ENCODE data around the gene GABRR1.

Gene GABRR1

GRCh38 chr6:89257346-89257745, 40.2 kb upstream of the GABRR1 start:
- ChIA-PET CTCF (interaction anchor here (0.7 to 1.4 kb wide), 3 partner anchors 115 to 361 kb away, joined by 3 read pairs; no protein-coding TSS in a partner anchor), POLR2A (no interaction called here)
- no peak for DNase-seq (ENCODE audit: extremely low spot score)
- TF ChIP-seq FOXK2 (IDR thresholded peaks at IDR 0.05) (no peak), ELF4 (IDR thresholded peaks at IDR 0.05) (no peak), HDGF (IDR thresholded peaks at IDR 0.05; ENCODE audit: borderline replicate concordance) (no peak)

- ChIA-PET POLR2A (interaction anchor here (0.9 kb wide), 1 partner anchor 110 kb away, joined by 3 read pairs; no protein-coding TSS in a partner anchor), CTCF (no interaction called here)
- TF ChIP-seq L3MBTL2 (conservative IDR thresholded peaks at IDR 0.05) (no peak), FOXM1 (IDR thresholded peaks at IDR 0.05; ENCODE audit: borderline replicate concordance) (no peak), LEF1 (IDR thresholded peaks at IDR 0.05; ENCODE audit: borderline replicate concordance) (no peak), FOXA1 (IDR thresholded peaks at IDR 0.05) (no peak), SP1 (IDR thresholded peaks at IDR 0.05) (no peak), FOXK2 (IDR thresholded peaks at IDR 0.05) (no peak), ELF4 (IDR thresholded peaks at IDR 0.05) (no peak), HDGF (IDR thresholded peaks at IDR 0.05; ENCODE audit: borderline replicate concordance) (no peak), NFRKB (IDR thresholded peaks at IDR 0.05) (no peak), SUZ12 (IDR thresholded peaks at IDR 0.05) (no peak), ZNF384 (IDR thresholded peaks at IDR 0.05) (no peak), BHLHE40 (IDR thresholded peaks at IDR 0.05; ENCODE audit: borderline replicate concordance) (no peak), ARNT (IDR thresholded peaks at IDR 0.05) (no peak), TARDBP (IDR thresholded peaks at IDR 0.05) (no peak), CTBP1 (IDR thresholded peaks at IDR 0.05; ENCODE audit: borderline replicate concordance) (no peak), PKNOX1 (IDR thresholded peaks at IDR 0.05) (no peak)
- DNase-seq (ENCODE audit: extremely low spot score), result no peak
These were observed 38.3 kb upstream of the GABRR1 start for GRCh38 chr6:89255417-89255816.

- DNase-seq (ENCODE audit: extremely low spot score), result no peak
- CTCF ChIA-PET, result no interaction called here
- no peak for TF ChIP-seq HDGF (IDR thresholded peaks at IDR 0.05; ENCODE audit: borderline replicate concordance)
- POLR2A ChIA-PET, result no interaction called here
These were observed 37.4 kb upstream of the GABRR1 start for GRCh38 chr6:89254569-89254968.

GRCh38 chr6:89252907-89253306, 35.7 kb upstream of the GABRR1 start:
- no peak for DNase-seq (ENCODE audit: extremely low spot score)
- CTCF ChIA-PET, result no interaction called here
- POLR2A ChIA-PET, result interaction anchor here (1.5 kb wide), 1 partner anchor 290 kb away, joined by 3 read pairs; the partner anchor contains the start of gene RNGTT
- TF ChIP-seq HDGF (IDR thresholded peaks at IDR 0.05; ENCODE audit: borderline replicate concordance) (no peak), PKNOX1 (IDR thresholded peaks at IDR 0.05) (no peak)

- ChIA-PET POLR2A (no interaction called here), CTCF (no interaction called here)
- no peak for DNase-seq (ENCODE audit: extremely low spot score)
- TF ChIP-seq ARNT (IDR thresholded peaks at IDR 0.05), result no peak
- no peak for TF ChIP-seq FOXK2 (IDR thresholded peaks at IDR 0.05)
- TF ChIP-seq HDGF (IDR thresholded peaks at IDR 0.05; ENCODE audit: borderline replicate concordance), result no peak
- TF ChIP-seq L3MBTL2 (conservative IDR thresholded peaks at IDR 0.05), result no peak
- no peak for TF ChIP-seq BHLHE40 (IDR thresholded peaks at IDR 0.05; ENCODE audit: borderline replicate concordance)
- TF ChIP-seq PKNOX1 (IDR thresholded peaks at IDR 0.05), result no peak
- no peak for TF ChIP-seq SP1 (IDR thresholded peaks at IDR 0.05)
- TF ChIP-seq NFRKB (IDR thresholded peaks at IDR 0.05), result no peak
- TF ChIP-seq TARDBP (IDR thresholded peaks at IDR 0.05), result no peak
- no peak for TF ChIP-seq LEF1 (IDR thresholded peaks at IDR 0.05; ENCODE audit: borderline replicate concordance)
- TF ChIP-seq ZNF384 (IDR thresholded peaks at IDR 0.05), result no peak
- no peak for TF ChIP-seq FOXA1 (IDR thresholded peaks at IDR 0.05)
- no peak for TF ChIP-seq SUZ12 (IDR thresholded peaks at IDR 0.05)
- TF ChIP-seq ELF4 (IDR thresholded peaks at IDR 0.05), result no peak
- no peak for TF ChIP-seq FOXM1 (IDR thresholded peaks at IDR 0.05; ENCODE audit: borderline replicate concordance)
These were observed 34.8 kb upstream of the GABRR1 start for GRCh38 chr6:89251976-89252375.

GRCh38 chr6:89251170-89251569, 34.0 kb upstream of the GABRR1 start:
- POLR2A ChIA-PET, result no interaction called here
- CTCF ChIA-PET, result interaction anchor here (1.0 kb wide), 1 partner anchor 8 kb away, joined by 3 read pairs; no protein-coding TSS in a partner anchor
- no peak for DNase-seq (ENCODE audit: extremely low spot score)
- TF ChIP-seq HDGF (IDR thresholded peaks at IDR 0.05; ENCODE audit: borderline replicate concordance) (no peak), FOXM1 (IDR thresholded peaks at IDR 0.05; ENCODE audit: borderline replicate concordance) (no peak), ELF4 (IDR thresholded peaks at IDR 0.05) (no peak), SP1 (IDR thresholded peaks at IDR 0.05) (no peak), L3MBTL2 (conservative IDR thresholded peaks at IDR 0.05) (no peak), FOXK2 (IDR thresholded peaks at IDR 0.05) (no peak), FOXA1 (IDR thresholded peaks at IDR 0.05) (no peak), NFRKB (IDR thresholded peaks at IDR 0.05) (no peak), LEF1 (IDR thresholded peaks at IDR 0.05; ENCODE audit: borderline replicate concordance) (no peak), TARDBP (IDR thresholded peaks at IDR 0.05) (no peak), PKNOX1 (IDR thresholded peaks at IDR 0.05) (no peak), CTBP1 (IDR thresholded peaks at IDR 0.05; ENCODE audit: borderline replicate concordance) (no peak), SUZ12 (IDR thresholded peaks at IDR 0.05) (no peak), BHLHE40 (IDR thresholded peaks at IDR 0.05; ENCODE audit: borderline replicate concordance) (no peak), ARNT (IDR thresholded peaks at IDR 0.05) (no peak), ZNF384 (IDR thresholded peaks at IDR 0.05) (no peak)
